Neural progenitor cell (in vitro differentiated cells): ENCODE measurements around the gene TUSC2.

ENCODE experiments used
- EZH2phosphoT487 ChIP-seq: fragments of 200-600 bp; sonication (generic); IDR thresholded peaks from 2 replicates; pipeline ENCODE4 v1.6.1; 2017; ENCODE audit warnings: antibody characterized with exemption
- TF ChIP-seq, protein P1 (sequence below): fragments of 200-600 bp; sonication (generic); IDR thresholded peaks from 2 replicates; pipeline ENCODE4 v1.5.1; 2017; ENCODE audit warnings: antibody characterized with exemption, mild to moderate bottlenecking

DNA sequence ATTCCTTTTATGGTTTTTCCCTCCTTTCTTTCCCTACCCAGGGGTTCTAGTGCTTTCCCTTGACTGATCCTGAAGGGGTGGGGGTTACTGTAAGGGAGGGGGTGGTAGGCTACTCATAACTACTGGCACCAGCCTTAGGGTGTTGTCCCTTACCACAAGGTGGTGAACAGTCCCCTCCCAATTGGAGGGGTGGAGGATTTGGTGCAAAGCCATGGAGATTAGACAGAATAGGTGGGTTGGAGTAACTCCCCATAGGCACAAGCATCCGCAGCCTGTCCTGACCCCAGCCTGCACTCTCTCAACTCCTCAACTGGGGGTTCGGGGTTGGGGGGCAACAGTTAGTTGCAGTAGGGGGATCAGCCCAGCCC, 2.9 kb downstream of the TUSC2 start:
- TF ChIP-seq, protein P1, sequence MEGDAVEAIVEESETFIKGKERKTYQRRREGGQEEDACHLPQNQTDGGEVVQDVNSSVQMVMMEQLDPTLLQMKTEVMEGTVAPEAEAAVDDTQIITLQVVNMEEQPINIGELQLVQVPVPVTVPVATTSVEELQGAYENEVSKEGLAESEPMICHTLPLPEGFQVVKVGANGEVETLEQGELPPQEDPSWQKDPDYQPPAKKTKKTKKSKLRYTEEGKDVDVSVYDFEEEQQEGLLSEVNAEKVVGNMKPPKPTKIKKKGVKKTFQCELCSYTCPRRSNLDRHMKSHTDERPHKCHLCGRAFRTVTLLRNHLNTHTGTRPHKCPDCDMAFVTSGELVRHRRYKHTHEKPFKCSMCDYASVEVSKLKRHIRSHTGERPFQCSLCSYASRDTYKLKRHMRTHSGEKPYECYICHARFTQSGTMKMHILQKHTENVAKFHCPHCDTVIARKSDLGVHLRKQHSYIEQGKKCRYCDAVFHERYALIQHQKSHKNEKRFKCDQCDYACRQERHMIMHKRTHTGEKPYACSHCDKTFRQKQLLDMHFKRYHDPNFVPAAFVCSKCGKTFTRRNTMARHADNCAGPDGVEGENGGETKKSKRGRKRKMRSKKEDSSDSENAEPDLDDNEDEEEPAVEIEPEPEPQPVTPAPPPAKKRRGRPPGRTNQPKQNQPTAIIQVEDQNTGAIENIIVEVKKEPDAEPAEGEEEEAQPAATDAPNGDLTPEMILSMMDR: no peak
- TF ChIP-seq EZH2phosphoT487: no peak
